ENCODE data around the gene ATR.

- no peak for TF ChIP-seq CTCF (IDR thresholded peaks at IDR 0.05)
- TF ChIP-seq POLR2A (IDR thresholded peaks at IDR 0.05) = no peak
Observed at GRCh38 chr3:142468456-142468855, 110.1 kb downstream of the ATR start.

Measured in testis (tissue), 2 donors.